GM19455 (cell line): ENCODE measurements around the gene CFAP410.
A peak's percentile ranks its signal among the peaks of the same experiment; 100 is the strongest.

Experiments
- ATAC-seq: cut with Tn5 transposase; IDR thresholded peaks from one replicate; pipeline ENCODE4 v1.9.1; 2021; ENCODE audit not compliant: unreplicated experiment

CFAP410 gene

DNA sequence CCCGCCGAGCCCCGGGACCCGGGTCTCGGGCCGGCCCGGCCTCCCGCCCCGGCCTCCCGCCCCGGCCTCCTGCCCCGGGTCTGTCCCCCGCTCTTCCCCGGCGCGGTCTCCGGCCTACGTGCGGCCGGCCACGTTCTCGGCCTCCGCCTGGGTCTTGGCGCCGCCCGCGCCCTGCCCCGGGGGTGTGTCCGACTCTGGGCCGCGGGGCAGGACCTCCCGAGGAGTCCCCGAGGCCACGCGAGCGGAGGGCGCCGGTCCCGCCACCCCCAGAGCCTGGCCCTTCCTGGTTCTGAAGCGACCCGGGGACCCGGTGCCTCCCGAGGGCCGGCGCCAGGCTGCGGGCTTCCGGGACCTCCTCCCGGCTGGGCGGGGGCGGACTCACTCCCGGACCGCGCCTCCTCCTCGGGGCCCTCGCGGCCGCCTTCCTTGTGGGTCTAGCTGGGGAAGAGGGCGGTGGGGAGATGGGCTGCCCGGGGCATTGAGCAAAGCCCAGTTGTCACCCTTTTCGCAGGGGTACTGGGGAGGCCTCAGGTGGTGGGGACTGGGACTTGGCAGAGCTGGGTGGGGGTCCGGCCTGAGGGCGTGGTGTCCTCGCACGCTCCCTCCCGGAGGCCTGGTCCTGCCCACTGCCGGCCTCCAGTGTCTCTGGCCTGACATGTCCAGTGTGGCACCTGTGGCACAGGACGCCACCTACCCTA is 38.8 kb downstream of the CFAP410 start:
- ATAC-seq = peak; percentile 28

- peak; percentile 62 for ATAC-seq
These were observed 39.5 kb downstream of the CFAP410 start, which contains the start of gene PFKL for GRCh38 chr21:44299458-44300261. Gene PFKL, plus strand, starts transcription at chr21:44300053. Its CDS starts 53 bp downstream, at chr21:44300106.

DNA sequence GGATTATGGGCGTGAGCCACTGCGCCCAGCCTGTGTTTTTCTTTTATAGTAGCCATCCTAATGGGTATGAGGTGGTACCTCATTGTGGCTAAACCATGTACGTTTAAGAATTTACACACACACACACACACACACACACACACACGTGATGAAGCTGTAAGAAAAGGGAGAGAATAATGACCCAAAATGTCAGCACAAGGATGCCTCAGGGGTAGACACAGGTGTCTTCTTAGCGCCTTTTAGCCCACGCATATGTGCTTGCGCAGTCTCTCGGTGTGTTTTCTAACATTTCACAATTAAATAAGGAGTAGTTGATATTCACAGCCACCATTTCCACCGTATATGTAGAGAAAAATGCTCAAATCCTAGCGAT is 40.1 kb downstream of the CFAP410 start:
- no peak for ATAC-seq

DNA sequence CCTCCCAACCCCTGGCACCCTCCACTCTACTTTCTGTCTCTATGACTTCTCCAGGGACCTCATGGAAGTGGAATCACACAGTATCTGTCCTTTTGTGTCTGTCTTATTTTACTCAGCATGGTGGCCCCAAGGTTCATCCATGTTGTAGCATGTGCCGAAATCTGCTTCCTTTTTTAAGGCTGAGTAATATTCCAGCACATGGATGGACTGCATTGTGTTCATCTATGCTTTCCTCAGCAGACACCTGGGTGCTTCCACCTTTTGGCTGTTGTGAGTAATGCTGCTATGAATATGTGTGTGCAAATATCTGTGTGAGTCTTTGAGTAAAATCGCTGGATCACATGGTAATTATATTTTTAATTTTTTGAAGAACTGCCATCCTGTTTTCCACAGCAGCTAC is 40.9 kb downstream of the CFAP410 start:
- no peak for ATAC-seq

GRCh38 chr21:44297525-44298290 is 41.5 kb downstream of the CFAP410 start:
- ATAC-seq = no peak

DNA sequence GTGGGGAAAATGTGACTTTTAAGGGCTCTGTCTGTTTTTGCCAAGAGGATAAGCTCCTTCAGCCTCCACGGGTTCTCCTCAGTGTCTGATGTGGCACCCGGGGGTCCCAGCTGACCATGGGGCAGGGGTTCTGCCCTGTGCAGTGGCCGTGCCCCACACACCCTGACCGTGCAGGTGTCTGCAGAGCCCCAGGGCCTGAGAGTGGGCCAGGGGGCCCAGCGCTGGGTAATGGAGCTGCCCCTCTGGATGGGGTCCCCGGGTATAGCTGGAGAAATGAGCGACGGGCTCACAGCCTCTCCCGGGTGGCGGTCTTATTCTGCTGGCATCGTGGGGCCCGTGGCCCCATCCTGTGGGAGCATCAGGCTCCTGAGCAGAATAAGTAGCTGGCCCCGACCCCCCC is 42.3 kb downstream of the CFAP410 start:
- no peak for ATAC-seq

DNA sequence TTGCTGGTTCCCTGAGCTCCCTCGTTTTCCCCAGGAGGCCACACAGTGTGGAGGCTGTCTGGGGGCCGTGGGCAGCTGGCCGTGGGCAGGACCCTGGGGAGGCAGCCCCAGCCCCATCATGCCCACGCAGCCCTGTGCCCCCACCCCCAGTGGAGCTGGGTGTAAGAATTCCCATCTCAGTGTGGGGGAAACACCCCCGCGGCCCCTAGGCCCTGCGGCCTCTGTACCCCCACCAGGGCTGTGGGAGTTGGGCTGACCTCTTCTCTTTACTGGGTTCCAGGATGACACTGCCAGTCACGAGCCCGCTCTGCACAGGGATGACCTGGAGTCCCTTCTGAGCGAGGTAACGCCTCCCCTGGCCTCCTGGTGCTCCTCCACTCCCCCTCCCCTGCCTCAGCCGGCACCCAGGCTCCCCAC is 43.1 kb downstream of the CFAP410 start:
- no peak for ATAC-seq

DNA sequence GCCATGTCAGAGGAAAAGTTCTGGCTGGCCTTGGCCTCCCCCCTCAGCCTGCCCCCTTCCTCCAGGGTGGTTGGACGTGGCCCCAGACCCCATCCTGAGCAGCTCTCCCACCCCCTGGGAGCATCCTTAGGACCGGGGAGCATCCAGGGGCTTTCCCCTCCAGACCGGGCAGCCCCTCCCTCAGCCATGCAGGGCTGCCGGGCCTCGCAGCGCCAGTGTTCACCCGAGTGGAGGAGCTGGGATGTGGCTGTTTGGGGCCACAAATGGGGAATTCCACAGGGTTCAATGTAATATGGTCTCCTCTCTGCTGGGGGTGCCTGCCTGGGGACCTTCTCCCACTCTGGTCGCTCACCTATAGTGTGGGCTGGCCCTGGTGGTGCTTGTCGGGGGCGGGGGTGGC is 43.5 kb downstream of the CFAP410 start:
- no peak for ATAC-seq

- no peak for ATAC-seq
These were observed 44.0 kb downstream of the CFAP410 start for GRCh38 chr21:44295163-44295573.

GRCh38 chr21:44294391-44295162 is 44.6 kb downstream of the CFAP410 start:
- ATAC-seq = no peak

GRCh38 chr21:44293551-44294231 is 45.5 kb downstream of the CFAP410 start:
- no peak for ATAC-seq

- no peak for ATAC-seq
These were observed 46.4 kb downstream of the CFAP410 start for GRCh38 chr21:44292812-44293195.

DNA sequence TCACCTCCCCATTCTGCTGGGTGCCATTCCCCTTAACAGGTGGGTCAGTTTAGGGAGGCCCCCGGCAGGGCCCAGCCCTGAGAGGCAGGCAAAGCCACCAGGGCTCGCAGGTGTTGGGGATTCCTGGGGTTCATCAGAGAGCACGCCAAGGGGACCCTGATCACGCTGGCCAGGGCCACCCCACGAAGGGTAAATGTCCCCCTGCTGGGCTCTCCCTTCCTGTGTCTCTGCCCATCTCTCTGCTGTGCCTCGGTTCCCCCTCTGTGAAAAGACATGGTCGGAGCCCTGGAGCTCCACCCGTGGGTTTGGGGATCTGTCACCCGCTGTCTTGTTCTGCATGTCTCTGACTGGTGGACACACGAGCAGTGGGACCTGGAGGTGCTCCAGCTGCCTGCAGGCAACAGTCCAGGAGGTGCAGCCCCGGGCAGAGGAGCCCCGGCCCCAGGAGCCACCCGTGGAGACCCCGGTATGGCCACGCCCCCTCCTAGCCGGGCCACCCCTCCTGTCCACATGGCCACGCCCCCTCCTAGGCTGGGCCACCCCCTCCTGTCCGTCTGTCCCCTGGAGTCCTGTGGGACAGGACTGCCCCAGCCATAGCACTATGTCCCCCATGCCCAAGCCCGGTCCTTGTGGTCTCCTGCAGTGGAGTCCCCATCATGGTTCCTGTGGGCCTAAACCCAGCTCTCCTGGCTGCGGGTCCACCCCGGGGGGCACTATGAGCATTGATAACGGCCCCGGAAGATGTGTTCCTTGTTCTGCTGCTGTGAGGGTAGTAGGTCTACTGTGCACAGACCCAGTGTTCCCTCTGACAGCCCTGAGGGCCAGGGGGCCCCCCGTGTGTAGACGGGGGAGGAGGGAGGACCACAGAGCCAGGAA is 47.0 kb downstream of the CFAP410 start:
- ATAC-seq = no peak

DNA sequence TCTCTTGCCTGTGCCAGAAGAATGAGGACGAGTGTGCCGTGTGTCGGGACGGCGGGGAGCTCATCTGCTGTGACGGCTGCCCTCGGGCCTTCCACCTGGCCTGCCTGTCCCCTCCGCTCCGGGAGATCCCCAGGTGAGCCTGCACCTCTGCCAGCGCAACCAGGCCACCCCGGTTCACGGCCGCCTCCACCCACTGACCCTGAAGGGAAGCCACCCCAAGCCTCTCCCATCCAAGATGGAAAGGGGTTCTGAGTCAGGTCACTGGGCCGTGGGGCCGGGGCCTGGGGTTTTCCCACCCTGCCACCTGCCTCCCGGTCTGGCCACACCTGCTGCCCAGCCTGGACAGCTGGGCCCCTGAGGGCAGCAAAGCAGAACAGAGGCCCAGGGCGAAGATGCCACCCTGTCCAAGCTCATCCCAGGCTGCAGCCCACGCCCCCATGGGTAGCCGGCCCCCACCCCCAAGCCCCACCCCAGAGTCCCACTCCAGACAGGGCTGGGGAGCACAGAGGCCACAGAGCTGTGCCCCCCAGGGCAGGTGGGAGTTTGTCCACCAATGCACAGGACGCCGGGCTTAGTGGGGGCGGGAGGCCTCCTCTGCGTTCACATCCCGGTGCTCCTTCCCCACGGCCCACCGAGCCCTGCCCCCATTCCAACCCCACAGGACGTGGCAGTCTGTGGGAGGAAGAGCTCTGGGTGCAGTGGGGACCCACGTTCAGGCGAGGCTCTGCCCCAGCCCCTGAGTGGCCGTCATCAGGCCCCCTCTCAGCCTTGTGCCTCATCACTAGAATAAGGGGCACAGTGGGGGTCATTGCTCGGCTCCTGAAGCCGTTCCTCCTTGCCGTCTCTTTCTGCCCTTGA is 47.9 kb downstream of the CFAP410 start:
- ATAC-seq = no peak

- no peak for ATAC-seq
These were observed 48.7 kb downstream of the CFAP410 start for GRCh38 chr21:44290327-44291077.

GRCh38 chr21:44289381-44290010 is 49.7 kb downstream of the CFAP410 start:
- ATAC-seq = no peak
